Activated T-cell treated with anti-CD3 and anti-CD28 coated beads for 4 hours (primary cell): ENCODE data around the gene SMYD2.

Experiments
- DNase-seq: peaks from one replicate; pipeline ENCODE4 v3.0.0-alpha.2; 2020

SMYD2 gene

GRCh38 chr1:214363386-214363785 is 82.4 kb downstream of the SMYD2 start:
- DNase-seq: no peak

GRCh38 chr1:214364386-214364785 is 83.4 kb downstream of the SMYD2 start:
- DNase-seq: no peak

DNA sequence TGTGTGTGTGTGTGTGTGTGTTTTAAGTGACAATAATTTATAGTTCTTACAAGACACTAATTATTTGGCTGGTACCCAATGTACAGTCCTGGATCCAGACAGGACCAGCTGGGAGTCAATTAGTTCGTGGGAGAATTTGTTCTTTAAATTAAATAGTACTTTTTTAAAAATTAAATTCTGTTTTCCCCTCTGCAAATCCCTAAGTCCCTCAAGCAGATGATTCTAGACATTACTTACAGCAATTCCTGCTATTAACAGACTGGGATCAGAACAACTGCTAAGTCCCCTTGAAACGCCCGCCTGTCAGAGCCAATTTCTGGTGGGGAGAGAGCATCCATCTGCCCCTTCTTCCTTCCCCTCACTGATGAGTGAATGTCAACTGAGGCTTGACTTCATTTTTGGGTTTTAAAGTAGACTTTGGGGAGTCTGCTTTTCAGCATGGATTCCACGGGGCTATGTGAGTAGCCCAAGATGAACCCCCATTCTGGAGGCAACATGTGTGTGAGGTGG is 83.9 kb downstream of the SMYD2 start:
- DNase-seq: no peak

DNA sequence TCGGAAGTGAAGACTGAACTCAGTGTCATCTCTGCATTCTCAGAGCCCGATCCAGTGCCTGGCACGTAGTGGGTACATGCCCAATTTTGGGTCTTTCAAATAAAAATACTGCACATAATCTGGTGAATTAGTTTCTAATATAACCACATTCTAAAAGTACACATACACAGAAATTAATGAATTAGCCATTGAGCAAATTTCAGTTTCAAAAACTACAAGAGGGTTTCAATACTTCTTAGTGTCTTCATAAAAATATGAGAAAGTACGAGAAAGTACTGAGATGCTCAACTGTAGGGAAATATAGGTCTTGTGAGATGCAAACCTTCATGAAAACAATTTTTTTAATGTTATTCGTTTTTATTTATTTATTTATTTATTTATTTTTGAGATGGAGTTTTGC is 86.9 kb downstream of the SMYD2 start:
- no peak for DNase-seq

DNA sequence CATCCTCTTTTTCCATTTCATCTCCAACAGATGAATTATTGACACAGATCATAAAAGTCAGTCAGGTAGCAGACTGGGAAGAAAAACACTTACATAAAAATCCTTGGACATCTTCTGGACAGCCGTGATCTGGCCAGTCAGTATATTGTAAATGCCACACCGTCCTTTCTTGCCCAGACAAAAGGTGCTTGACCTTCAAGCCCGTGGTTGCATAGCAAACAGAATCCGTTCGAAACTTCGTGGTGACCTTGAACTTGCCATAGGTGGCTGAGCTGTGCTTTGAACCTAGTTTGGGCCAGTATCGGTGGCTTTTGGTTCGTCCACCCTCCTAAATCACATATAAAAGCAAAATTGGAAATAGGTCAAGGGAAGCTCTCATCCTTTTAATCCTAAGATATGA is 88.4 kb downstream of the SMYD2 start:
- DNase-seq: no peak

DNA sequence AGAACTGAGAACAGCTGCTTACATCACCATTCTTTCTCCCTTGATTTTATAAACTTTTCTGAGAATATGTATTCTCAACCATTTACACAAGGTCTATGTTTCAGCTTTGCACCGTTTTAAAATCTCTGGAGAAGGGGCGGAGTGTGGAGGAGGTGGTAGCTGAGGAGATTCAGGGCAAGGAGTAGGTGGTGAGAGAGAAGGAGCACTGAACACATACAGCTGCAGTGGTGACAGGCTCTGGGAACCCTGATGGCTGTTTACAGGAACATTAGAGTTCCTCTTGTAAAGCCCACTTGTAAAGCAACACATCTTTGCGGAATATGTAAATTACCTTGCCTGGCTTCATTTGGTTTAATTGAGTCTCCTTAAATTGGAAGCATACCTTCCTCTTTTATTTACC is 89.7 kb downstream of the SMYD2 start:
- no peak for DNase-seq

DNA sequence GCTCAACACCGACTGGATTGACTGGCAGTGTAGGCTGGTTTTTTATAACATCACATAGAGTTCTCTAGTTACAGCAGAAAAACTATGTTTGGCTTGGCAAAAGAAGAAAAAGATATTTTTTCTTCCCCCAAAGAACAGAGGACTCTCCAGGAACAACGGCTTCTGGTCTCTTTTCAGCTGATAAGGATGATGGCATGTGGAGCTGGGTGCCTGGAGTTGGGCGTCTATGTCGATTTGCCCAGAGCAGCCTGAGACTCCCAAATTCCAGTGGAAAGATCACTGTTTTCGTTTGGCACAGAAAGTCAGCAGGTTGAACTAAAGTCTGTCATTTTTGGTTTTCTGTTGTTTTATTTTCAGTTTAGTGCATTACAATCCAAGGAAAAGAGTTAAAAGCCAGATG is 91.1 kb downstream of the SMYD2 start:
- DNase-seq: no peak

- DNase-seq: no peak
Measured at GRCh38 chr1:214377485-214377884, 96.5 kb downstream of the SMYD2 start.

- no peak for DNase-seq
Measured at GRCh38 chr1:214377886-214378285, 96.9 kb downstream of the SMYD2 start.

DNA sequence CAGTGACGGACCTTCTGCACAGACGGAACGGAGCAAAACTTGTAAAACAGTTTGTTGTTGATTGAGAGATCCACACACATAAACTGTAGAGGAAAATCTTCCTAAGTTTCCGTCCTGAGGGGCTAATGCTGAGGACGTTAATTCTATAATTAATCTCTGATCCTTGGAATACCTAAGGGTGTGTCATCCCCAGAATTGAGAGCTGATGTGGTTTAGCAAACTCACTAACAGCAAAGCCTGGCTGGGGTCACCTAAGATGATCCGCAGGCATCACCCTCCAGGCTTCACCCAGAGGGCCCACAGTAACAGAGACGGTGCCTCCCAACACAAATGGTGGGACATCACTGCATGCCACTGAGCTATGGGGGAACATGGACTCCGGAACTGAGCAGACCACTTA is 97.5 kb downstream of the SMYD2 start:
- DNase-seq: no peak

DNA sequence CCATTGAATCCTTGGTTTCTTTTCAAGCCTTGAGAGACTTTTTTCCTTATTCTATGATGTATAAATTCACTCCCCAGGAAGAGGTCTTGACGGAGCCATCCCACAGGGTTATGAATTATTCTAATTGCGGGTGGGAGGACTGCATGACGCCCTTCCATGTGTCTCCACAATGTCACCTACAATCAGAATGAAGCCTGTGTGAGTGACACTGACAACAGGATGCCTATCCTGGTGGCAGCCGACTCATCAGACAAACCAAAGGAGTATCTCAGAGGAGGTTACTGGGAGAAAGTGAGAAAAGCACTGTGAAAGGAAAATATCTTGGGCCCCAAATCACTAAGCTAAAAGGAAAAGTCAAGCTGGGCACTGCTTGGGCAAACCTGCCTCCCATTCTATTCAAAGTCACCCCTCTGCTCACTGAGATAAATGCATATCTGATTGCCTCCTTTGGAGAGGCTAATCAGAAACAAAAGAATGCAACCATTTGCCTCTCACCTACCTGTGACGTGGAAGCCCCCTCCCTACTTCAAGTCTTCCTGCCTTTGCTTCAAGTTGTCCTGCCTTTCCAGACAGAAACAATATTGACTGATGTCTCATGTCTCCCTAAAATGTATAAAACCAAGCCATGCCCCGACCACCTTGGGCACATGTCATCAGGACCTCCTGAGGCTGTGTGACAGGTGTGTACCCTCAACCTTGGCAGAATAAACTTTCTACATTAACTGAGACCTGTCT is 98.4 kb downstream of the SMYD2 start:
- no peak for DNase-seq

DNA sequence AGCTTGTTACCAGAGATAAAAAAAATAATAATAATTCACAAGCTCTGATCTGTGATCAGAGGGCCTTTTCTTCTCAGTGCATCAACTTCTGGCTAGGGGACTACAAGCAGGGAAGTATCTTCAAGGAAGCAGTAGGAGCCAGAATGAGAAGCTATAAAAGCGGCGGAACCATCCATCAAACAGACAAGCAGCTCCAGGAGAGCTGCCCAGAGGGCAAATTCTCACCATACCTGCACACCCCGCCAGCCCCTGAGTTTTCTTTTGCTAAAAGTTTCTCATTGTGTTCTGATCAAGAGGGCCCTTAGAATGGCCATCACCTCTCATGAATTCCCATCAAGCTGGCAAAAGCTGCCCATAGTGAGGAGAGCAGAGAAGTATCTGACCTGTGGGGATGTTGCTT is 99.4 kb downstream of the SMYD2 start:
- no peak for DNase-seq

DNA sequence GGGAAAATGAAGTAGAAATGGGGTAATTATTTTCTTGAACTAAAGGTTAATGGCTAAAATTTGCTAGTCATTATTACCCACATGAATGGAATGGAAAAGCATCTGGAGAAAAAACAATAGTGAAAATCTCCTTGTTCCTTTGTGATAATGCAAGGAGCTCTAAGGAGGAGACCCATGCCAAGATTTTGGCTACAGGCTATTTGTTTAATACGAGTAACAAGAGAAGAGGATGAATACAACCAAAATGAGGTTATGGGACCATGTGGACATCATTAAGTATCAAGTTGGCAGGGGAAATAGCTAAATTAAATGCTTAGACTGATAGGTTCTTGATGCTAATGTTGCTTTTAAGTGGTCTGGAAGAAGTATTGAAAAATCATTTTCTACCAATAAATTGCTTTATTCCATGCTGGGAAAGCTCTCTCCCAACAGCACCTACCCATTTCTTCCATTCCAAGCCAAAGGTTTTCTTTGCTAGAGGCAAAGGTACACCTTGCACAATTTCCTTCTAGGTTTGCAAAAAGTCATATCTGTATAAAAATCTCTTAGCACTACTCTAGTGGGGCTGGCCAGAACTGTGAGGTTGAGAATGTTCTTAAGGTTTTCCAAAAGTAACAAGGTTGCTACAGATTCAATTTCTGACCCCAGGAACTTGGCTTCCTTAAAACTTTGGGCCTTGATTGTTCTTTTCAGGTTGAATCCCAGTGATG is 100.2 kb downstream of the SMYD2 start:
- DNase-seq: no peak

DNA sequence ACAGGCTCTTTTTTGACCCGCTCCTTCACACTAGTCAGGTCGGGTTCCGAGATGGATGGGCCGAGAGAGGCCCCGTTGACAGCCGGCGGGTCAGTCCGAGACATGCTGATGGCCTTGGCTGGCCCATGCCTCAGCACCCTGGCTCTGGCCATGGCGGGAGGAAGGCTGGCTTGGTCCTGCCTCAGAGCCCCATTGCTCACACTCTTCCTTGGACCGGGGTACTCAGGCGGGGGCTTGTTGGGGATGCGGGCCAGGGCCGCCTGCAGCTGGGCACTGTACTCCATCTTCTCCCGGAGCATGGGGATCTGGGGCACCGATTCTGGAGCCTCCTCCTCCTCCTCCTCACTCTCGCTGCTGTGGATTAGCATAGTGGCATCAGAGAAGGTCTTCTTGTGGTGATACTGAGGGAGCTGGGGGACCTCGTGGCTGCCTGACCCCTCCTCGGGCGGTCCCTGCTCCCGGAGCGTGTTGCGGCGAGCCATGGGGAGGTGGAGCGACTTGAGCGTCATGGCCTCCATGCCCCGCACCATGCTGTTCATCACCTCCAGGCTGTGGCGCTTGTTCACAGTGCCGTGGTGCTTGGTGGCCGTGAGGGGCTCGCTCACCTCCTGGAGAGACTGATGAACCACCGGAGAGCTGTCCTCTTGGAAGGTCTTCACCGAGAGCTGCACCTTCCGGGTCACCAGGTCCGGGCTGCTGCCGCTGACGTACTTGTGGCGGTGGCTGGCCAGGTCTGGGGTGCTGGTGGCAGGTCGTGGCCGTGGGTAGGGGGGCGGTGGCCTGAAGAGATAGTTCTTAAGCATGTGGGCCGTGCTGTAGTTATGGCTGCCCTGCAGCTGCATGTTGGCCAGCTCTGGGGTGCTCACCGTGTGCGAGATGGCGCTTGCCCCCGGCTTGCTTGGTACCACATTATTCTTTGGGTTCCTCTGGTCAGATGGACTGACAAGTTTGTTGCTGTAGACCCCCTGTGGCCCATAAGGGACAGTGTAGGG is 102.7 kb downstream of the SMYD2 start:
- DNase-seq: no peak

GRCh38 chr1:214384373-214385079 is 103.6 kb downstream of the SMYD2 start:
- no peak for DNase-seq

DNA sequence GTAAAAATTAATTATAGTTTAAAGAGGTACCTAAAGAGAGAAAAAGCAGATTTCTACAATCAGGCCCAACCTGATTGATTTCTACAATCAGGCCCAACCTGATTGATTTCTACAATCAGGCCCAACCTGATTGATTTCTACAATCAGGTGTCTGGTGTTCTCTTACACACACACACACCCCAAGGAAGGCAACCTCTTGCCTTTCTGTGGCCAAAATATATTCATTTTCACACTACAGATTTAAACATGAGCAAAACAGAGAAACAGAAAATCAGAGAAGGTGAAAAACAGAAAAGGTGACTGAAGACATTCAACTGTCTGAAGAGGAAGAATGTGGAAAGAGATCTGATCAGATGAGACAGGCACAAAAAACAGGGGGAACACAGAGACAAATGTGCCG is 104.5 kb downstream of the SMYD2 start:
- DNase-seq: no peak

DNA sequence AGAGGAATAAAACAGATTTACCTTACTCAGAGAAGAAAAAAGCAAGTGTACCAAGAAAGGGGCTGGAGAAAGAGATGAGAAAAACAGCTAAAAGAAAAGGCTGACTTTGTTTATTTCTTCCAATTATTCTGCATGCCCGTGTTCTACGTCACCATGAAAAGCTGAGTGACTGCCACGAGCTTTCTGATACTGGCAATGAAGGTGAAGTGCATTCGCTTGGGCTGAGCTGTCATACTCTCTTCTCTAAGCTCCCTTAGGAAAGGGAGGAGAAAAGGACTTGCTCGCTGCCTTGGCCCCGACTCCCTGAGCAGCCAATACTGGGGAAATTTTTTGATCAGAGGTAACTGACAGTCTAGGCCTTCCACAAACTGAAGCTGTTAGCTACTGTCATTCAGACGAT is 105.4 kb downstream of the SMYD2 start:
- no peak for DNase-seq
